Measurements from ENCODE around the gene NXPH4.

DNA sequence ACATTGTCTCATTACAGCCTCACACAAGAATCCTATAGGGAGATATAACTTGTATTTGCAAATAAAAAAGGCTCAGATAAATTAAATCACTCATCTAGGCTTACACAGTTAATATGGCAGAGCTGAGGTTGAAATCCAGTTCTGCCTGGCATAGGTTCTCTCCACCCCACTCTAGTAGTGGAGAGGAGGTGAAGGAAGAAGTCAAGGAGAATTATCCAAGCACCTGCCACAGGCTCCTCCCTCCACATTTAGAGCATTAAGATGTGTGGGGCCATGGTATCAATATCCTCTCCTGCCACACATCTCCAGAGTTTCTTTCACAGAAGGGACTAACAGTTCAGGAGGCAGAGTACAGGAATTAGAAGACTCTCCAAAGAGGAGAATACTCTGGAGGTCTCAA, 56.9 kb downstream of the NXPH4 start:
- TF ChIP-seq EZH2phosphoT487 (IDR thresholded peaks at IDR 0.05; ENCODE audit: borderline replicate concordance), result no peak
- TF ChIP-seq, protein P1, sequence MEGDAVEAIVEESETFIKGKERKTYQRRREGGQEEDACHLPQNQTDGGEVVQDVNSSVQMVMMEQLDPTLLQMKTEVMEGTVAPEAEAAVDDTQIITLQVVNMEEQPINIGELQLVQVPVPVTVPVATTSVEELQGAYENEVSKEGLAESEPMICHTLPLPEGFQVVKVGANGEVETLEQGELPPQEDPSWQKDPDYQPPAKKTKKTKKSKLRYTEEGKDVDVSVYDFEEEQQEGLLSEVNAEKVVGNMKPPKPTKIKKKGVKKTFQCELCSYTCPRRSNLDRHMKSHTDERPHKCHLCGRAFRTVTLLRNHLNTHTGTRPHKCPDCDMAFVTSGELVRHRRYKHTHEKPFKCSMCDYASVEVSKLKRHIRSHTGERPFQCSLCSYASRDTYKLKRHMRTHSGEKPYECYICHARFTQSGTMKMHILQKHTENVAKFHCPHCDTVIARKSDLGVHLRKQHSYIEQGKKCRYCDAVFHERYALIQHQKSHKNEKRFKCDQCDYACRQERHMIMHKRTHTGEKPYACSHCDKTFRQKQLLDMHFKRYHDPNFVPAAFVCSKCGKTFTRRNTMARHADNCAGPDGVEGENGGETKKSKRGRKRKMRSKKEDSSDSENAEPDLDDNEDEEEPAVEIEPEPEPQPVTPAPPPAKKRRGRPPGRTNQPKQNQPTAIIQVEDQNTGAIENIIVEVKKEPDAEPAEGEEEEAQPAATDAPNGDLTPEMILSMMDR (conservative IDR thresholded peaks at IDR 0.05; ENCODE audit: low read length), result no peak
